T47D (cell line): Measurements from ENCODE around the gene ZNF547.
A peak's percentile ranks its signal among the peaks of the same experiment; 100 is the strongest.

Experiments used
- DNase-seq, 2 experiments: peaks; one replicate each; pipeline versions ENCODE4 v3.0.0 to v3.0.0-alpha.2; 2011 to 2012; ENCODE audit warnings: low read depth in 1 of 2, low spot score in 1 of 2
- JUND ChIP-seq: IDR thresholded peaks from 2 replicates; pipeline ENCODE4 v1.6.1; 2012; ENCODE audit warnings: low read depth
- in situ Hi-C: cut with HindIII; loops from 2 replicates; pipeline ENCODE4 v1.10.0; 2016; ENCODE audit warnings: low sequenced_read_pairs, low pct_unique_long_range_greater_than_20kb

ZNF547 gene

DNA sequence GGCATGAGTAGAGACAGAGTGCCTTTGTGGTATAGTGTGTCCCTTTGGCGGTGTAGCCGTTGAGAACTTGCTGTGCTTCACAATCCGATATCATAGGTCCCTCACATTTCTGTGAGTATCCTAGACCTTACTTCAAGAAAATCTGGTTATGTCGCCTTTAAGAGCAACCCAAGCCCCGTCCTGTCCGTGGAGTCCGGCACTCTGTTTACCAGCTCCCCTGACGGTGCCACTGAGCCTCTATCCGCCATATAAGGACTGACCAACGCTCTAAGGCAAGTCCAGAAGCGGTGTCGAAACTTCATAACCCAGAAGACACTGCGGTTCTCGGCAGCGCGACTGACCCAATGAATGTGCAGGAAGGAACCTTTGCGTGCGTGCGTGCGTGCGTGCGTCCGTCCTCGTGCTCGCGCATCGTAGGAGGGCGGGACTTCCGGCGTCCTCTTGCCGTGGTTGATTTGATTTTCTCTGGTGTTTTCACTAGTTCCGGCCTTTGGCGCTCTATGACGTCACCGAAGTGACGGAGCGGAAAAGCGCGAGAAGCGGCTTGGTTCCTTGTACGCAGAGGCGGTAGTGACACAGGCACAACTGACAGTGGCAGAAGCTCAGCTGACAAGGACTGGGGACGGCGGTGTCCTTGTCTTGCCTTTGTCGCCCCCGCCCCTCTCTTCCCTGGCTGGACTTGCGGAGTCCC, at the start of gene ZNF547, which contains the start of gene TRAPPC2B:
ZNF547 (plus strand) TSS at position 555 of the 691 bp plus-strand sequence. CDS start 5,005 bp downstream, outside the sequence.
TRAPPC2B (plus strand) TSS at position 555 of the 691 bp plus-strand sequence. CDS start 1,283 bp downstream, outside the sequence.
- TF ChIP-seq JUND: no peak
- in situ Hi-C loops: no loop called here
- peak; percentile 76 to 99 for DNase-seq

DNA sequence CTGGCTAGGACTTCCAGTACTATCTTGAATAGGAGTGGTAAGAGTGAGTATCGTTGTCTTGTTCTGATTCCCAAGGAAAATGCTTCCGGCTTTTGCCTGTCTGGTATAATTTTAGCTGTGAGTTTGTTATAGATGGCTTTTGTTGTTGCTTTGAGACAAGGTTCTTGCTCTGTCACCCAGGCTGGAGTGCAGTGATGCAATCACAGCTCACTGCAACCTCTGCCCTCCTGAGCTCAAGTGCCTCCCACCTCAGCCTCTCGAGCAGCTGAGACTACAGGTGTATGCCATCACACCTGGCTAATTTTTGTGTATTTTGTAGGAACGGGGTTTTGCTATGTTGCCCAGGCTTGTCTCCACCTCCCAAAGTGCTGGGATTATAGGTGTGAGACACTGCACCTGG, 49.2 kb upstream of the ZNF547 start:
- no peak for TF ChIP-seq JUND
- DNase-seq: no peak
- in situ Hi-C loops: no loop called here

- in situ Hi-C loops: no loop called here
- no peak for DNase-seq
- no peak for TF ChIP-seq JUND
Measured at GRCh38 chr19:57317503-57317902, 45.8 kb upstream of the ZNF547 start.

DNA sequence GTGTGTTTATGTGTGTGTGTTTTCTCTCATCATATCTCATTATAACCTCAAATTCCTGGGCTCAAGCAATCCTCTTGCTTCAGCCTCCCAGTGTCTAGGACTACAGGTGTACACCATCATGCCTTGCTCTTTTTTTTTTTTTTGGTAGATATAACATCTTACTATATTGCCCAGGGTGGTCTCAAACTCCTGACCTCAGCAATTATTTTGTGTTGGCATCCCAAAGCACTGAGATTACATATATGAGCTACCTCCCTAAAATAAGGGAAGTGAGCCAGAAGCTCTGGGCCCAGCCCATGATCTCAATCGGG, 43.5 kb upstream of the ZNF547 start:
- DNase-seq: no peak
- no peak for TF ChIP-seq JUND
- in situ Hi-C loops: no loop called here

DNA sequence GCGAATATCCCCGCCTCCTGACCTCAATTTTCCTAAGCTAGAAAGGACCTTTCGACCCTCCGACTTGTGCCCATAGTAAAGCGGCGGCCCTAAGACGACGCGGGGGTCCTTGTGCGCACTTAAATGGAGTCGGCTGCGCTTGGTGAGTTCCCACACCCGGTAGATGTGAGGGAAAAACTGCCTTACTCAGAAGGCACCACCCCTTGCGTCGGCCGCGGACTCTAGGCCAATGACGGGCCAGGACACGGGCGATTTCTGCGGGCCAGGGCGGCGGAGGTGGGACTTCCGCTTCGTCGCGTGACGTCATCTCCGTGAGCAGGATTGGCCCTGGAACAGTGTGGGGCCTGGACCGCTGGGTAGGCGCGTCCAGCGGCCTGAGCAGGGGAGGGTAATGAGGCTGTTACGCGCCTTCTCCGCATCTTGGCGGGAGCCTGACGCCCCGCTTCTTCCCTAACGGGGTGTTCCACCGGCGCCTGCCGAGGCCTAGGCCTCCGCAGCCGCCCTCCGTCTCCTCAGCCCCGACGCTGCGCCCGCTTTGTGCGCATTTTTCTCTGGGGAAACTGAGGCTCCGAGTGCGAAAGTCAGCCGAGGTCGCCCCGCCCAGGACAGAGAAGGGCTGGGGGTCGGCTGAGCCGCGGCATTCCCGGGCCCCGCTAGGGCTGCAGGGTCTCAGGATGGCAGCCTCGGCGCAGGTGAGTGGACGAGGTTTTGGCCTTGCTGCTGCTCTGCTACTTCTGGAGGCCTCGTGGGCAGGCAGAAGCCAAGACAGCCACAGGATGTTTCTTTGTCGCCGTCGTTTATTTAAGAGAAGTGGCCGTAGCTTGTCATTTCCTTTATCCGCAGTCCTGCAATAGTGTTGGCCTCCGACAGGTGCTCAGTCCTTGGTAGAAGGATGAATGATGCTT, 42.9 kb upstream of the ZNF547 start, which contains the start of gene ZNF543:
ZNF543 (plus strand) TSS at position 293 of the 905 bp plus-strand sequence; CDS start at position 675, 382 bp downstream.
- no peak for TF ChIP-seq JUND
- in situ Hi-C loops: no loop called here
- peak; percentile 94 to 96 for DNase-seq

GRCh38 chr19:57321116-57321515, 42.2 kb upstream of the ZNF547 start:
- DNase-seq: no peak
- TF ChIP-seq JUND: no peak
- in situ Hi-C loops: no loop called here

GRCh38 chr19:57321751-57322150, 41.6 kb upstream of the ZNF547 start:
- in situ Hi-C loops: no loop called here
- TF ChIP-seq JUND: no peak
- no peak for DNase-seq

DNA sequence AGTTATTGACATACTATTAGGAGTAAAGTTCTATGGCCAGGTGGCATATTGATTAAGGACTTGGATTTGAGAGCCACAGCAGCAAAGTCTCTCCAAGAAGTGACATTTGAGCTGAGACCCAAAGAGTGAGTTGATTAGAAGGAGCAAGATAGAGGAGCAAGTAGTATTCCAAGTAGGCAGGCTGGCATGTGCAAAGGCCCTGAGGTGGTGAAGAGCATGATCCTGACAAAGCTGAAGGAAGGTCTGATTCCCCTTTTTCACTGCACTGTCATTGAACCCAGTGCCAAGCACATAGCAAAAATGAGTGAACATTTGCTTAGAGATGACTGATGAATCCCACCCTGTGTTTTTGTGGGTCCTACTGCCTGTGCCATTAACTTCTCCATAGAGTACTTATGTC, 38.4 kb upstream of the ZNF547 start:
- TF ChIP-seq JUND: no peak
- no peak for DNase-seq
- in situ Hi-C loops: no loop called here

- no peak for TF ChIP-seq JUND
- no peak for DNase-seq
- in situ Hi-C loops: no loop called here
Measured at GRCh38 chr19:57327993-57328392, 35.4 kb upstream of the ZNF547 start.

GRCh38 chr19:57334191-57334590, 29.2 kb upstream of the ZNF547 start:
- no peak for TF ChIP-seq JUND
- in situ Hi-C loops: no loop called here
- DNase-seq: peak in 1 of 2 experiments; percentile 85

GRCh38 chr19:57338877-57339276, 24.5 kb upstream of the ZNF547 start:
- peak in 1 of 2 experiments; percentile 18 for DNase-seq
- in situ Hi-C loops: no loop called here

DNA sequence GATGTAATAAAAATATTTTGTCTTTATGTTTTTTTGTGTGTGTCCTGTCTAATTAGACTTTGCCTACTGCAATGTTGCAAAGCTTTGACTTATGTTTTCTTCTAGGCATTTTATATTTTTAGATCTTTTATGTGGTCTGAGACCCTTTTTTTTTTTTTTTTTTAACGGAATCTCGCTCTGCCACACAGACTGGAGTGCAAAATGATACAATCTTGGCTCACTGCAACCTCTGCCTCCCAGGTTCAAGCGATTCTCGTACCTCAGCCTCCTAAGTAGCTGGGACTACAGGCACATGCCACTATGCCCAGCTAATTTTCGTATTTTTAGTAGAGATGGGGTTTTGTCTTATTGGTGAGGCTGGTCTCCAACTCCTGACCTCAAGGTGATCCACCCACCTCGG, 20.8 kb upstream of the ZNF547 start:
- in situ Hi-C loops: no loop called here
- TF ChIP-seq JUND: no peak
- DNase-seq: no peak

More at GRCh38 chr19:57338877-57339276, 24.5 kb upstream of the ZNF547 start:
- no peak for TF ChIP-seq JUND

DNA sequence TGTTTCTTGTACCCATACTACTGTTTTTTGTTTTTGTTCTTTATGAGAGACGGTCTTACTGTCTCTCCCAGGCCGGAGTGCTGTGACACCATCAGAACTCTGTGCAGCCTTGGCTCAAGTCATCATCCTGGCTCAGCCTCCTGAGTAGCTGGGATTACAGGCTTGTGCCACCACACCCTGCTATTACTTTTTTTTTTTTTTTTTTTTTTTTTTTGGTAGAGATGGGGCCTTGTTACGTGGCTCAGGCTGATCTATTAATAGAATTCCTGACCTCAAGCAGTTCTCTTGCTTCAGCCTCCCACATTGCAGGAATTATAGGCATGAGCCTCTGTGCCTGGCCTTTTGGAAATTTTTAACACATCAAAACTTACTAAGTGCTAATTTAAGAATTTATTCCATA, 15.2 kb upstream of the ZNF547 start:
- no peak for TF ChIP-seq JUND

More for the DNA sequence above, 15.2 kb upstream of the ZNF547 start:
- in situ Hi-C loops: no loop called here
- no peak for DNase-seq
